HCT116 (cell line): Measurements from ENCODE around the gene ZBTB1. TPM values are rescaled to one million over a fixed set of nuclear protein-coding genes. Genes with fewer than 3 reads are reported as not detected.

Source experiments
- ATAC-seq: fragments of 200-7000 bp; cut with Tn5 transposase; 2 replicates; pipeline ENCODE4 v1.9.1; 2020; ENCODE audit warnings: mild to moderate bottlenecking, moderate library complexity
- BruUV-seq: library from RNA; stranded (reverse); fragments of 400-500 nt; replicated peaks from 2 replicates; lab custom pipeline; 2021; lab: Mats Ljungman, UMichigan
- CTCF ChIA-PET: fragments of 300-600 bp; sonication (Branson Sonifier 250); formaldehyde crosslinking; loops from one replicate; lab custom pipeline; 2021; ENCODE audit warnings: antibody characterized with exemption; lab: Charles Lee
- POLR2A ChIA-PET: fragments of 300-600, 350-600 bp; sonication (Branson Sonifier 250); formaldehyde crosslinking; loops from one replicate; lab custom pipeline; 2021; ENCODE audit warnings: antibody characterized with exemption; lab: Charles Lee
- RAD21 ChIA-PET, 2 experiments: fragments of 300-600 bp; sonication (Branson Sonifier 250); formaldehyde crosslinking; loops; one replicate each; lab custom pipeline; 2023; ENCODE audit warnings: low total read pairs in 2 of 2; ENCODE audit not compliant: uncharacterized antibody in 2 of 2, unreplicated experiment in 2 of 2, low non-redundant PET in 1 of 2; lab: Charles Lee
- DNase-seq: peaks from one replicate; pipeline ENCODE4 v3.0.0-alpha.2; 2010; ENCODE audit warnings: low read depth, low spot score
- H2AFZ ChIP-seq: fragments of 200-600 bp; shearing (Covaris generic), sonication (generic); 2 replicates; pipeline ENCODE4 v1.6.1; 2017; ENCODE audit warnings: low read depth, mixed run types, mixed read lengths, antibody characterized with exemption, low read length; ENCODE audit not compliant: poor library complexity, severe bottlenecking
- H3K27ac ChIP-seq: 2 replicates; pipeline ENCODE4 v1.5.1; 2012; ENCODE audit warnings: low read depth, low read length
- H3K27me3 ChIP-seq: fragments of 200-600 bp; sonication (generic); 2 replicates; pipeline ENCODE4 v1.6.1; 2016; ENCODE audit warnings: mixed run types, low read length, mixed read lengths; ENCODE audit not compliant: insufficient read depth
- H3K36me3 ChIP-seq, 2 experiments: fragments of 200-500 bp in 1 of 2; fragments of 200-600 bp in 1 of 2; sonication (Bioruptor generic) in 1 of 2; sonication (generic) in 1 of 2; 2 replicates each; pipeline versions ENCODE4 v1.5.1 to v1.6.1; 2014 to 2016; ENCODE audit warnings: low read length in 2 of 2, inconsistent platforms in 1 of 2, mixed read lengths in 1 of 2, mixed run types in 1 of 2; ENCODE audit not compliant: insufficient read depth in 2 of 2, control insufficient read depth in 1 of 2
- H3K4me1 ChIP-seq, 2 experiments: fragments of 200-600 bp in 1 of 2; sonication (generic) in 1 of 2; 2 replicates each; pipeline versions ENCODE4 v1.5.1 to v1.6.1; 2012 to 2017; ENCODE audit warnings: low read length in 2 of 2, inconsistent platforms in 1 of 2, mild to moderate bottlenecking in 1 of 2, mixed read lengths in 1 of 2, mixed run types in 1 of 2, moderate library complexity in 1 of 2; ENCODE audit not compliant: insufficient read depth in 2 of 2, control insufficient read depth in 1 of 2
- H3K4me2 ChIP-seq: fragments of 200-600 bp; sonication (generic); 2 replicates; pipeline ENCODE4 v1.6.1; 2017; ENCODE audit warnings: mixed run types, low read length, mixed read lengths
- H3K4me3 ChIP-seq, 2 experiments: fragments of 200-600 bp in 1 of 2; sonication (generic) in 1 of 2; replicated peaks in 1 of 2; 2 replicates each; pipeline ENCODE4 v1.5.1; 2011 to 2016; ENCODE audit warnings: low read length in 2 of 2, control low read depth in 1 of 2, low read depth in 1 of 2, mild to moderate bottlenecking in 1 of 2, mixed read lengths in 1 of 2, mixed run types in 1 of 2
- H3K79me2 ChIP-seq: fragments of 200-600 bp; sonication (generic); 2 replicates; pipeline ENCODE4 v1.6.1; 2017; ENCODE audit warnings: mild to moderate bottlenecking, mixed run types, low read length, moderate library complexity, mixed read lengths; ENCODE audit not compliant: insufficient read depth
- H3K9ac ChIP-seq: fragments of 200-600 bp; sonication (generic); 2 replicates; pipeline ENCODE4 v1.6.1; 2016; ENCODE audit warnings: low read length, mixed read lengths
- H3K9me2 ChIP-seq: fragments of 200-600 bp; sonication (generic), shearing (Covaris generic); 2 replicates; pipeline ENCODE4 v1.6.1; 2017; ENCODE audit warnings: mixed run types, mild to moderate bottlenecking, moderate library complexity; ENCODE audit not compliant: insufficient read depth
- H3K9me3 ChIP-seq, 2 experiments: fragments of 200-500 bp in 1 of 2; fragments of 200-600 bp in 1 of 2; sonication (Bioruptor generic) in 1 of 2; sonication (generic) in 1 of 2; 2 replicates each; pipeline ENCODE4 v1.6.1; 2014 to 2017; ENCODE audit warnings: low read length in 2 of 2, mixed read lengths in 2 of 2, inconsistent platforms in 1 of 2, low read depth in 1 of 2, mild to moderate bottlenecking in 1 of 2, mixed run types in 1 of 2, moderate library complexity in 1 of 2; ENCODE audit not compliant: control insufficient read depth in 1 of 2, insufficient read depth in 1 of 2
- H4K20me1 ChIP-seq: fragments of 200-600 bp; sonication (generic), shearing (Covaris generic); 2 replicates; pipeline ENCODE4 v1.6.1; 2017; ENCODE audit warnings: mixed run types, mild to moderate bottlenecking, moderate library complexity; ENCODE audit not compliant: insufficient read depth
- CTCF ChIP-seq, 3 experiments: fragments of 200-600 bp in 1 of 3; sonication (generic) in 1 of 3; IDR thresholded peaks in 2 of 3; conservative IDR thresholded peaks in 1 of 3; 2 replicates each; pipeline ENCODE4 v1.5.1; 2012 to 2017; ENCODE audit warnings: low read depth in 2 of 3, low read length in 2 of 3, antibody characterized with exemption in 1 of 3, borderline replicate concordance in 1 of 3, control low read depth in 1 of 3, mild to moderate bottlenecking in 1 of 3, mixed read lengths in 1 of 3, mixed run types in 1 of 3, moderate library complexity in 1 of 3; ENCODE audit not compliant: insufficient read depth in 1 of 3
- EZH2phosphoT487 ChIP-seq: fragments of 200-600 bp; IDR thresholded peaks from 2 replicates; pipeline ENCODE4 v1.6.1; 2018; ENCODE audit warnings: antibody characterized with exemption, borderline replicate concordance
- FOSL1 ChIP-seq: IDR thresholded peaks from 2 replicates; pipeline ENCODE4 v1.6.1; 2012; ENCODE audit warnings: low read depth
- JUND ChIP-seq: IDR thresholded peaks from 2 replicates; pipeline ENCODE4 v1.6.1; 2012
- POLR2A ChIP-seq: IDR thresholded peaks from 2 replicates; pipeline ENCODE4 v1.7.0; 2011; ENCODE audit warnings: borderline replicate concordance; ENCODE audit not compliant: insufficient read depth, insufficient read length; ENCODE audit errors: extremely low read depth
- REST ChIP-seq: IDR thresholded peaks from 2 replicates; pipeline ENCODE4 v1.6.1; 2012; ENCODE audit warnings: low read depth
- SIN3A ChIP-seq: IDR thresholded peaks from 2 replicates; pipeline ENCODE4 v1.6.1; 2012; ENCODE audit warnings: low read depth
- SP1 ChIP-seq: IDR thresholded peaks from 2 replicates; pipeline ENCODE4 v1.6.1; 2012; ENCODE audit warnings: low read depth
- TCF7L2 ChIP-seq: IDR thresholded peaks from 2 replicates; pipeline ENCODE4 v1.7.0; 2011; ENCODE audit warnings: borderline replicate concordance, inconsistent platforms; ENCODE audit not compliant: insufficient read depth, insufficient read length; ENCODE audit errors: extremely low read depth
- intact Hi-C: fragments of 100-400 bp; cut with micrococcal nuclease; formaldehyde crosslinking; loops from 2 replicates; pipeline ENCODE4 v1.10.0; 2022
- total RNA-seq: library from RNA; stranded (reverse); gene quantifications from one replicate; pipeline ENCODE4 v1.2.1, GENCODE V29; 2021; ENCODE audit not compliant: unreplicated experiment

Gene ZBTB1
- total RNA-seq, 1 experiment from 2014 or later, result 20.6 TPM

- POLR2A ChIA-PET, result no interaction called here
- Histone ChIP-seq H4K20me1 (no peaks in the 10 kb centered on the region), H3K9me2 (no peaks in the 10 kb centered on the region), H3K4me1 (no peaks in the 10 kb centered on the region), H3K27ac (no peak overlapping the region), H3K4me3 (no peak overlapping the region), H3K27me3 (no peaks in the 10 kb centered on the region), H3K36me3 (peaks cover 14 to 28% of the 10 kb centered on the region in 2 experiments; a peak in 3 of 4 replicates), H3K9me3 (no peaks in the 10 kb centered on the region), H3K9ac (no peak overlapping the region), H2AFZ (no peak overlapping the region), H3K4me2 (no peak overlapping the region), H3K79me2 (no peaks in the 10 kb centered on the region)
- intact Hi-C loops, result no loop called here
- ATAC-seq (no peak), DNase-seq (no peak)
- BruUV-seq, result no TSS peak
- CTCF ChIA-PET, result no interaction called here
- RAD21 ChIA-PET, result no interaction called here
- TF ChIP-seq REST, result no peak
- TF ChIP-seq JUND, result no peak
- TF ChIP-seq POLR2A, result no peak
Measured at GRCh38 chr14:64459405-64460136, 45.0 kb upstream of the ZBTB1 start.

GRCh38 chr14:64461221-64461620, 43.3 kb upstream of the ZBTB1 start:
- no peak for TF ChIP-seq EZH2phosphoT487
- TF ChIP-seq TCF7L2, result no peak
- TF ChIP-seq SP1, result no peak
- TF ChIP-seq SIN3A, result no peak
- no peak for TF ChIP-seq CTCF (IDR thresholded peaks at IDR 0.05 in 2 of 3, conservative IDR thresholded peaks at IDR 0.05 in 1 of 3; ENCODE audit: borderline replicate concordance in 1 of 3, insufficient read depth in 1 of 3, low read depth in 2 of 3, low read length in 2 of 3)
- no peak for TF ChIP-seq FOSL1
- no peak overlapping the region for H2AFZ ChIP-seq
- ATAC-seq (no peak), DNase-seq (no peak)
- no peaks in the 10 kb centered on the region for H3K27me3 ChIP-seq
- peaks cover 0 to 4% of the 10 kb centered on the region in 2 experiments; a peak in 1 of 4 replicates for H3K4me1 ChIP-seq
- no peaks in the 10 kb centered on the region for H3K9me3 ChIP-seq
- no TSS peak for BruUV-seq
- no peak overlapping the region for H3K9ac ChIP-seq
- no peak overlapping the region for H3K4me3 ChIP-seq
- H4K20me1 ChIP-seq, result no peaks in the 10 kb centered on the region
- RAD21 ChIA-PET, result no interaction called here
- no peak overlapping the region for H3K4me2 ChIP-seq
- intact Hi-C loops, result no loop called here
- no peak overlapping the region for H3K27ac ChIP-seq
- H3K9me2 ChIP-seq, result no peaks in the 10 kb centered on the region
- POLR2A ChIA-PET, result no interaction called here
- H3K79me2 ChIP-seq, result no peaks in the 10 kb centered on the region
- CTCF ChIA-PET, result no interaction called here
- H3K36me3 ChIP-seq, result peaks cover 5 to 20% of the 10 kb centered on the region in 2 experiments; a peak in 3 of 4 replicates
